H1 (cell line): ENCODE results near the gene CFAP100. TPM values are rescaled to one million over a fixed set of nuclear protein-coding genes. Genes with fewer than 3 reads are reported as not detected.

Experiments used
- ATF3 ChIP-seq: IDR thresholded peaks from 2 replicates; pipeline ENCODE4 v1.6.1; 2011; ENCODE audit warnings: low read depth, mild to moderate bottlenecking, low read length; ENCODE audit not compliant: insufficient read depth
- BACH1 ChIP-seq: IDR thresholded peaks from 2 replicates; pipeline ENCODE4 v1.6.1; 2012; ENCODE audit warnings: low read length, improper control_type of control experiment
- BCL11A ChIP-seq, 2 experiments: IDR thresholded peaks; one replicate each; pipeline ENCODE4 v1.6.1; 2011; ENCODE audit warnings: low read depth in 2 of 2, low read length in 2 of 2, mild to moderate bottlenecking in 2 of 2
- KDM1A ChIP-seq: fragments of 200-600, 300-600 bp; sonication (generic); IDR thresholded peaks from 2 replicates; pipeline ENCODE4 v1.7.1; 2016; ENCODE audit warnings: mild to moderate bottlenecking, low read length, borderline replicate concordance
- RBBP5 ChIP-seq: IDR thresholded peaks from 2 replicates; pipeline ENCODE4 v1.7.1; 2012; ENCODE audit warnings: low read depth, mild to moderate bottlenecking, inconsistent platforms, low read length, moderate library complexity, borderline replicate concordance
- TBP ChIP-seq: IDR thresholded peaks from 2 replicates; pipeline ENCODE4 v1.6.1; 2011; ENCODE audit warnings: low read depth, low read length, improper control_type of control experiment
- TEAD4 ChIP-seq: IDR thresholded peaks from 2 replicates; pipeline ENCODE4 v1.6.1; 2012; ENCODE audit warnings: low read depth, low read length, inconsistent platforms, mixed read lengths
- polyA plus RNA-seq, 7 experiments: library from polyadenylated mRNA; depleted of rRNA in 3 of 7; stranded (reverse) in 5 of 7; unstranded in 2 of 7; fragments of >200 nt in 5 of 7; fragments of 200-250 nt in 2 of 7; gene quantifications; 1 replicate in 5 of 7; 2 replicates in 1 of 7; 4 replicates in 1 of 7; pipeline versions ENCODE4 v1.2.1 to v1.2.3, GENCODE V29; 2011 to 2013; ENCODE audit warnings: missing spikeins in 2 of 7, mixed read lengths in 2 of 7
- total RNA-seq: library from RNA; stranded (reverse); fragmentation: NEBNext Ultra II Directional; extraction: Animal tissue kit (Norgen Biotek cat#: 25700); gene quantifications from 2 replicates; pipeline ENCODE4 v1.2.1, GENCODE V29; 2021

The CFAP100 gene
- total and polyA plus RNA-seq, 2 of the 8 experiments (the other 6 are each of a cell fraction or from before 2014, with no cell fraction given) = 0.17 TPM; not detected in 1

- no peak for TF ChIP-seq BACH1
- TF ChIP-seq TBP = no peak
- no peak for TF ChIP-seq RBBP5
- no peak for TF ChIP-seq TEAD4
- TF ChIP-seq KDM1A = no peak
- no peak for TF ChIP-seq ATF3
- TF ChIP-seq BCL11A (IDR thresholded peaks at IDR 0.05; ENCODE audit: low read depth in 2 of 2, low read length in 2 of 2) = no peak
Observed at GRCh38 chr3:126464093-126464492, 69.4 kb downstream of the CFAP100 start (continued).
